DOHH2 (cell line): ENCODE data around the gene KDM4C.

Experiments
- CTCF ChIP-seq: fragments of 200-600 bp; sonication (generic); IDR thresholded peaks from one replicate; pipeline ENCODE4 v1.5.1; 2014; ENCODE audit warnings: antibody characterized with exemption, mild to moderate bottlenecking, low read depth, low read length; ENCODE audit not compliant: poor library complexity, severe bottlenecking
- EZH2phosphoT487 ChIP-seq: fragments of 200-600 bp; sonication (generic); IDR thresholded peaks from 2 replicates; pipeline ENCODE4 v1.6.1; 2017; ENCODE audit warnings: borderline replicate concordance, mild to moderate bottlenecking, antibody characterized with exemption, low read length, moderate library complexity, mixed read lengths

- TF ChIP-seq CTCF: no peak
- no peak for TF ChIP-seq EZH2phosphoT487
These were observed 6.8 kb downstream of the KDM4C start for GRCh38 chr9:6764523-6764922.
